HFFc6 (cell line): Measurements from ENCODE around the gene PAX3. TPM values are rescaled to one million over a fixed set of nuclear protein-coding genes. Genes with fewer than 3 reads are reported as not detected.

Experiments
- DNase-seq: peaks from one replicate; pipeline ENCODE4 v3.0.0-alpha.2; 2018
- H3K27ac Mint-ChIP-seq: 2 replicates; pipeline ENCODE4 v1.8.0; 2020; ENCODE audit warnings: mild to moderate bottlenecking, mixed read lengths
- H3K27me3 Mint-ChIP-seq: 2 replicates; pipeline ENCODE4 v1.8.0; 2021; ENCODE audit warnings: mild to moderate bottlenecking, moderate library complexity, mixed read lengths; ENCODE audit not compliant: insufficient read depth
- H3K36me3 Mint-ChIP-seq: 2 replicates; pipeline ENCODE4 v1.8.0; 2021; ENCODE audit warnings: low read depth, mixed read lengths
- H3K4me1 Mint-ChIP-seq: 2 replicates; pipeline ENCODE4 v1.8.0; 2020; ENCODE audit warnings: low read depth, mixed read lengths
- H3K4me3 Mint-ChIP-seq: 2 replicates; pipeline ENCODE4 v1.8.0; 2020; ENCODE audit warnings: mild to moderate bottlenecking, moderate library complexity, mixed read lengths
- H3K9me3 Mint-ChIP-seq: 2 replicates; pipeline ENCODE4 v1.8.0; 2020; ENCODE audit warnings: mild to moderate bottlenecking, mixed read lengths
- CTCF ChIP-seq: fragments of 200-600 bp; sonication (generic); IDR thresholded peaks from 2 replicates; pipeline ENCODE4 v1.5.0; 2021; ENCODE audit warnings: antibody characterized with exemption, mild to moderate bottlenecking
- total RNA-seq, 6 experiments: library from RNA; stranded (reverse); fragmentation: NEBNext Ultra II Directional; extraction: Animal tissue kit (Norgen Biotek cat#: 25700); gene quantifications; 2 replicates in 1 of 6; 3 replicates in 5 of 6; pipeline ENCODE4 v1.2.3, GENCODE V29; 2021

The PAX3 gene
- total RNA-seq, 6 experiments from 2014 or later, result 13.2 to 20.7 (median 16.4) TPM

- no peak overlapping the region for H3K4me3 Mint-ChIP-seq
- no peak overlapping the region for H3K27ac Mint-ChIP-seq
- H3K9me3 Mint-ChIP-seq, result no peaks in the 10 kb centered on the region
- TF ChIP-seq CTCF, result no peak
- H3K27me3 Mint-ChIP-seq, result peaks cover 53% of the 10 kb centered on the region
- DNase-seq, result no peak
- peaks cover 3% of the 10 kb centered on the region for H3K36me3 Mint-ChIP-seq
- H3K4me1 Mint-ChIP-seq, result peaks cover 47% of the 10 kb centered on the region
Observed at GRCh38 chr2:222309766-222310165, 11.0 kb upstream of the PAX3 start.

- no peak overlapping the region for H3K4me3 Mint-ChIP-seq
- peaks cover 53% of the 10 kb centered on the region for H3K27me3 Mint-ChIP-seq
- H3K27ac Mint-ChIP-seq, result no peak overlapping the region
- DNase-seq, result no peak
- no peak for TF ChIP-seq CTCF
- peaks cover 48% of the 10 kb centered on the region for H3K4me1 Mint-ChIP-seq
- H3K36me3 Mint-ChIP-seq, result peaks cover 4% of the 10 kb centered on the region
- no peaks in the 10 kb centered on the region for H3K9me3 Mint-ChIP-seq
Observed at GRCh38 chr2:222309361-222309760, 10.6 kb upstream of the PAX3 start.

DNA sequence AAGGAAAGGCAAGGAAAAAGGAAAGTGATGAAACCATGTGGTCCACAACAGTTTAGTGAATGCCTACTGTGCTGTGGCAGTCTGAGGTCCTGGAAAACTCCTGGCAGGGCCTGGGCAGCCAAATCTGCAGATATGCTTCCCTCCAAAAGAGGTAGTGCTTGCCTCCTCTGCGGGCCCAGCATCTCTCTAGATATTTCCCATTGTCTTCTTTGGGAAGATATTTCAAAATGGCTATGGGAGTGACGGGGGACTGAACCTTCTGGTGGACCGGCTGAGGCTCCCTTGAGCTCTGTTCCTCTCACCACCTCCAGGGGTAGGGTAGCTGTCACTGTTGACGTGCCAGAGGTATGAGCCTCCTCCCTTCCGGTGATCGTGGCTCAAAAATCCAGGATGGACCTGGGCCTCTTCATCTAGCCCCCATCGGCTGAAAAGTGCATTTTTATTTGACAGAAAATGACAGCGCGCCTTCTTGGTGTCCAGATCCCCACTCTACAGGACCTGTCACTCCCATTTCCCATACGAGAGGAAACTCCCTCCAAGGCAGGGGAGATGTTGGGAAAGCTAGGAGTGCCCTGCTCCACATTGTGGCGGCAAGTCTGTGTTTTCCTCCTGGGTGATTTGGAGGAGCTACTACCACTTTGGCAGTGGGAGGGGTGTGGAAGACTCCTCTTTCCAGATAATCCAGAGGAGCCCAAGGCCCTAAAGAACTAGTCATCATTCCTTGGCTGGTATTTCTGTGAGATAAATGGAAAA, 9.4 kb upstream of the PAX3 start:
- Mint-ChIP-seq H3K36me3 (peaks cover 4% of the 10 kb centered on the region), H3K9me3 (no peaks in the 10 kb centered on the region), H3K27ac (no peak overlapping the region), H3K4me3 (peak overlapping the region; percentile 84; the same call in 1 of the 2 replicates), H3K27me3 (peaks cover 59% of the 10 kb centered on the region), H3K4me1 (peaks cover 48% of the 10 kb centered on the region)
- TF ChIP-seq CTCF, result no peak
- DNase-seq, result no peak

GRCh38 chr2:222307143-222307756, 8.5 kb upstream of the PAX3 start:
- Mint-ChIP-seq H3K9me3 (no peaks in the 10 kb centered on the region; the same call in 1 of the 2 replicates), H3K27me3 (peaks cover 54% of the 10 kb centered on the region), H3K4me3 (peak overlapping the region; percentile 84), H3K36me3 (peaks cover 4% of the 10 kb centered on the region; the same call in 1 of the 2 replicates), H3K27ac (no peak overlapping the region), H3K4me1 (peaks cover 48% of the 10 kb centered on the region)
- peak; percentile 35 for DNase-seq
- TF ChIP-seq CTCF, result no peak

DNA sequence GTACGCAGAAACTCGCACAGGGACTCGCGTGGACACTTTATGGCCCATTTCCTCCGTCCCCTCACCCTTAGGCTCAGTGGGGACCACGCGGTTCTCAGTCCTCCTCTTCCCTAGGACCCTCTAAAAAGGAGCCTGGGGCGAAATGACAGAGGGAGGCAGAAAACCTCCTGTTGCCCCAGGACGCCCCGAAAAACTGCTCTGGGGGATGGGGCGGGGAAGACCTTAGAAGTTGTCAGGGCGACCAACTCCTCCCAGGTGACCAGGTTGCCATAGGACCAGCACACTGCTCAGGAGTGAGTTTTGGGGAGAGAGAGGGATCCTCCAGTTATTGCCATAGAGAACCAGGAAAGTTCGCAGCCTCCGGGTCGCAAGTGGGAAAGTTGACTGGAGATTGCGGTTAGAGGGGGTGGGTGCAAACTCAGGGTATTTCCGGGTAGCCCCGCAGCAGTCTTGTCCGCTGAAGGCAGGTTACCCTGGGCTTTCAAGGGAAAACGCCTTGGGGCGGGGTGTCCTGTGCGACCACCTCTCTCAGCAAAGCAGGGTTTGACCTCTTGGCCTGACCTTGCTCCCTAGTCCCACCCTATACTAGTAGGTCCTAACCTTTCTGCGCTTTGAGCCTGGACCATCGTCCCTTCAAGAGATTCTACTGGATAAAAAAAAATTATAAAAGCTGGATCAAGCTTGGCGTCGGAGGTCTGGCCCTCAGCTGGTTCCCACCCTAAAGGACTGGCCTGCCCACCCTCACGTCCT, 7.8 kb upstream of the PAX3 start:
- H3K4me3 Mint-ChIP-seq, result peak overlapping the region; percentile 84
- no peak for TF ChIP-seq CTCF
- peak overlapping the region; percentile 53 for H3K27ac Mint-ChIP-seq
- peaks cover 48% of the 10 kb centered on the region for H3K4me1 Mint-ChIP-seq
- no peaks in the 10 kb centered on the region; the same call in 1 of the 2 replicates for H3K9me3 Mint-ChIP-seq
- peaks cover 50% of the 10 kb centered on the region for H3K27me3 Mint-ChIP-seq
- DNase-seq, result no peak
- H3K36me3 Mint-ChIP-seq, result peaks cover 4% of the 10 kb centered on the region; the same call in 1 of the 2 replicates
